NT2/D1 (cell line): ENCODE results near the gene INPP4B.

Experiments
- DNase-seq: peaks from one replicate; pipeline ENCODE4 v3.0.0-alpha.2; 2011; ENCODE audit warnings: low read depth, low spot score
- H3K27me3 ChIP-seq: 2 replicates; pipeline ENCODE4 v1.6.0; 2011; ENCODE audit warnings: mild to moderate bottlenecking; ENCODE audit not compliant: insufficient read length, insufficient read depth
- H3K36me3 ChIP-seq: 2 replicates; pipeline ENCODE4 v1.6.1; 2011; ENCODE audit warnings: mild to moderate bottlenecking, low read length, mixed read lengths; ENCODE audit not compliant: insufficient read depth, insufficient read length
- H3K4me1 ChIP-seq: 2 replicates; pipeline ENCODE4 v1.5.1; 2011; ENCODE audit not compliant: insufficient read depth, insufficient read length
- H3K4me3 ChIP-seq: 2 replicates; pipeline ENCODE4 v1.5.1; 2011; ENCODE audit warnings: low read depth; ENCODE audit not compliant: insufficient read length
- H3K9ac ChIP-seq: 2 replicates; pipeline ENCODE4 v1.6.0; 2011; ENCODE audit warnings: low read depth; ENCODE audit not compliant: insufficient read length
- H3K9me3 ChIP-seq: 2 replicates; pipeline ENCODE4 v1.5.1; 2011; ENCODE audit warnings: mild to moderate bottlenecking, low read length; ENCODE audit not compliant: insufficient read depth
- SUZ12 ChIP-seq: IDR thresholded peaks from 2 replicates; pipeline ENCODE4 v1.6.1; 2011; ENCODE audit not compliant: insufficient read length, insufficient read depth; ENCODE audit errors: extremely low read depth
- YY1 ChIP-seq: IDR thresholded peaks from 2 replicates; pipeline ENCODE4 v1.6.1; 2011; ENCODE audit not compliant: insufficient read length, insufficient read depth
- ZNF274 ChIP-seq: IDR thresholded peaks from 2 replicates; pipeline ENCODE4 v1.6.1; 2011; ENCODE audit warnings: mild to moderate bottlenecking, low read depth, low read length

The INPP4B gene

GRCh38 chr4:142698552-142698951, 147.5 kb downstream of the INPP4B start:
- TF ChIP-seq ZNF274 (no peak), SUZ12 (no peak), YY1 (no peak)
- H3K36me3 ChIP-seq = no peaks in the 10 kb centered on the region
- no peak overlapping the region for H3K4me3 ChIP-seq
- no peak for DNase-seq
- H3K27me3 ChIP-seq = no peaks in the 10 kb centered on the region
- H3K9ac ChIP-seq = no peak overlapping the region
- no peaks in the 10 kb centered on the region for H3K9me3 ChIP-seq
- no peaks in the 10 kb centered on the region for H3K4me1 ChIP-seq

DNA sequence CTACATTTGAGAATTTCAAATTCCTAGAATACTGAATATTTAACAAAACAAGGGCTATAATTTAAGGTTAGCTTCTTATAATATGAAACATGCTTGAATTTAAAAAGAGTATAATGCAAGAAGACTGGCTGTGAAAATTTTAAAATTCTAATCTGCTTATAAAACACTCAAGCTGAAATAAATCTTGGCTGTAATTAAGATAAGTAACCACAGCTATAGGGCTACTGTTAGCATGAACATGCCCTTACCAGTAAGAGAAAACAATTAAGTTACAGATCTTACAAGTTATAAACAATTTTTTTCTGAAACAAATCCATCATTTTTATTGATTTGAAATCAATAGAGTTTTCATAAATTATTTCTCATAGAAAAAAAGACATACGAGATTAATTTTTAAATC, 148.2 kb downstream of the INPP4B start:
- Histone ChIP-seq H3K27me3 (no peaks in the 10 kb centered on the region), H3K36me3 (no peaks in the 10 kb centered on the region), H3K4me1 (no peaks in the 10 kb centered on the region), H3K4me3 (no peak overlapping the region), H3K9me3 (no peaks in the 10 kb centered on the region), H3K9ac (no peak overlapping the region)
- TF ChIP-seq SUZ12 (no peak), YY1 (no peak), ZNF274 (no peak)
- DNase-seq = no peak

DNA sequence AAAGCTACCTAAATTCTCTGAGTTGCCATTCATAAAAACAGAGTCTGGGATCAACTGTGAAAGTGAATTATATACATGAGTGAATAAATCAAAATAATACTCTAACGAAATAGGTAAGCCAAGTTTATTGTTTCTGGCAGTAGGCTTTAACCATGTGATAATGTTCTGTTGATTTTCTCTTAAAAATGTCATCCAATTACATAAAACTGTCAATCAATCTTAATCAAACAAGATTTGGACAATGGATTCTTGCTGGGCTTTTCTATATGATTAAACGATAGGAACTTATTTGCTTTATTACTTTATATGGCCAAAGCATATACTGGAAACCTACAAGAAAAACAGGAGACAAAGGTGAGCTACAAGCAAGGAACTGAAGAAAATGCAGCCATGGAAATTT, 148.8 kb downstream of the INPP4B start:
- DNase-seq = no peak
- no peak overlapping the region for H3K9ac ChIP-seq
- H3K36me3 ChIP-seq = no peaks in the 10 kb centered on the region
- H3K27me3 ChIP-seq = no peaks in the 10 kb centered on the region
- no peak overlapping the region for H3K4me3 ChIP-seq
- H3K4me1 ChIP-seq = no peaks in the 10 kb centered on the region
- no peaks in the 10 kb centered on the region for H3K9me3 ChIP-seq
- TF ChIP-seq YY1 = no peak
- TF ChIP-seq SUZ12 = no peak
- TF ChIP-seq ZNF274 = no peak

- no peak for TF ChIP-seq SUZ12
- no peak overlapping the region for H3K9ac ChIP-seq
- no peaks in the 10 kb centered on the region for H3K36me3 ChIP-seq
- no peak overlapping the region for H3K4me3 ChIP-seq
- no peaks in the 10 kb centered on the region for H3K9me3 ChIP-seq
- no peaks in the 10 kb centered on the region for H3K4me1 ChIP-seq
- no peak for DNase-seq
- no peaks in the 10 kb centered on the region for H3K27me3 ChIP-seq
Measured at GRCh38 chr4:142696334-142697122, 149.6 kb downstream of the INPP4B start.

DNA sequence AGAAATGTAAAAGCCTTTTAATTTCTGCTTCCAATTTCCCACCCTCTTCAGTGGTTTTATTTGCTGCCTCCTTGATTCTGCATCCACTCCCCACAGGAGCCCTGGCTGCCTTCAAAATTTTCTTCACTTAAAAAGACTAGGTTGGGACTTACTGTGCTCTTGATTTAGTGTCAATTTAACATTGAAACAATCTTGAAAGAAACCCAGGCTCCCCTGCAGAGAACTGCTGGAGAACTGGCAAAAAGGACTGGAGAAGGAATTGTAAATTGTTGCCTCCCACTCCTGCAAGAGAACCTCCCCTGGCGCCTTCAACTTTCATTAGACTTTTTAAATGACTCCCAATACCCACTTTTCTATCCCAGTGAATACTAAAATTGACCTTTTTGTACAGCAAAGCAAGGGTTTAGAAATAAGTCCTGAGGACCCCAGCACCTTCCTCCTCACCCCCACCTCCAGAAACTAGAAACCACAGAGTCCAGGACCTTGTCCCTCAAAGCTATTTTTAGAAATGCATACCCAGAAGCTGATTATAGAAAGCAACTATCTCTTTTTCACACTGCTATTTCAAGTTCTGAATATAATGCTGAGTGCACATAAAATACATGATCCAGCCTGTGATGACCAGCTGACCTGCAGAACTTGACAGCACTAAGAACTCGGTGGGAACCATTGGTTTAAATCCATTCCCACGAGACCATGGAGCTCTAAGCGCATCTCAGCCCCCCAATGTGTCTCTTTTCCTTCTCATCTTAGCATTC, 155.5 kb downstream of the INPP4B start:
- no peak overlapping the region for H3K4me3 ChIP-seq
- TF ChIP-seq ZNF274 = no peak
- TF ChIP-seq YY1 = no peak
- TF ChIP-seq SUZ12 = no peak
- no peaks in the 10 kb centered on the region for H3K9me3 ChIP-seq
- no peak for DNase-seq
- no peaks in the 10 kb centered on the region for H3K36me3 ChIP-seq
- no peak overlapping the region for H3K9ac ChIP-seq
- no peaks in the 10 kb centered on the region for H3K27me3 ChIP-seq
- H3K4me1 ChIP-seq = no peaks in the 10 kb centered on the region

GRCh38 chr4:142687547-142688275, 158.4 kb downstream of the INPP4B start:
- H3K27me3 ChIP-seq = no peaks in the 10 kb centered on the region
- TF ChIP-seq YY1 (no peak), SUZ12 (no peak), ZNF274 (no peak)
- H3K4me1 ChIP-seq = no peaks in the 10 kb centered on the region
- H3K36me3 ChIP-seq = no peaks in the 10 kb centered on the region
- DNase-seq = no peak
- no peaks in the 10 kb centered on the region for H3K9me3 ChIP-seq
- H3K4me3 ChIP-seq = no peak overlapping the region
- no peak overlapping the region for H3K9ac ChIP-seq

GRCh38 chr4:142686081-142686480, 160.0 kb downstream of the INPP4B start:
- Histone ChIP-seq H3K9me3 (no peaks in the 10 kb centered on the region), H3K4me3 (no peak overlapping the region), H3K27me3 (no peaks in the 10 kb centered on the region), H3K36me3 (no peaks in the 10 kb centered on the region), H3K4me1 (no peaks in the 10 kb centered on the region), H3K9ac (no peak overlapping the region)
- DNase-seq = no peak
- TF ChIP-seq SUZ12 = no peak
- no peak for TF ChIP-seq ZNF274
- TF ChIP-seq YY1 = no peak
